Astrocyte (in vitro differentiated cells and primary cell): Measurements from ENCODE around the gene ESPNL. TPM values are rescaled to one million over a fixed set of nuclear protein-coding genes. Genes with fewer than 3 reads are reported as not detected.
A peak's percentile ranks its signal among the peaks of the same experiment; 100 is the strongest.

Experiments
- DNase-seq: peaks from one replicate; pipeline ENCODE4 v3.0.0-alpha.2; 2010; ENCODE audit warnings: low read depth
- FAIRE-seq: peaks from 2 replicates; lab custom pipeline; 2011; peaks lifted over from hg19 to GRCh38; lab: Jason Lieb, UNC
- H2AFZ ChIP-seq: 2 replicates; pipeline ENCODE4 v1.6.0; 2012; ENCODE audit warnings: low read depth, low read length, inconsistent platforms
- H3K27ac ChIP-seq: 2 replicates; pipeline ENCODE4 v1.5.1; 2011; ENCODE audit warnings: low read depth, low read length, inconsistent platforms
- H3K27me3 ChIP-seq: 2 replicates; pipeline ENCODE4 v1.6.0; 2011; ENCODE audit warnings: low read length, inconsistent platforms; ENCODE audit not compliant: insufficient read depth
- H3K36me3 ChIP-seq: 2 replicates; pipeline ENCODE4 v1.5.1; 2011; ENCODE audit warnings: low read length, inconsistent platforms; ENCODE audit not compliant: insufficient read depth
- H3K4me1 ChIP-seq: 2 replicates; pipeline ENCODE4 v1.5.1; 2011; ENCODE audit warnings: low read length, inconsistent platforms; ENCODE audit not compliant: insufficient read depth
- H3K4me2 ChIP-seq: 2 replicates; pipeline ENCODE4 v1.6.0; 2012; ENCODE audit warnings: low read length, inconsistent platforms
- H3K4me3 ChIP-seq: 2 replicates; pipeline ENCODE4 v1.5.1; 2011; ENCODE audit warnings: low read depth, mild to moderate bottlenecking, low read length, inconsistent platforms; ENCODE audit not compliant: insufficient read depth
- H3K79me2 ChIP-seq: 2 replicates; pipeline ENCODE4 v1.6.0; 2012; ENCODE audit warnings: mild to moderate bottlenecking, low read length, inconsistent platforms; ENCODE audit not compliant: insufficient read depth
- H3K9ac ChIP-seq: 2 replicates; pipeline ENCODE4 v1.6.0; 2012; ENCODE audit warnings: mild to moderate bottlenecking, low read length, inconsistent platforms
- H3K9me3 ChIP-seq: 2 replicates; pipeline ENCODE4 v1.5.1; 2012; ENCODE audit warnings: low read depth, mild to moderate bottlenecking, low read length, inconsistent platforms; ENCODE audit not compliant: insufficient read depth
- H4K20me1 ChIP-seq: 2 replicates; pipeline ENCODE4 v1.6.0; 2012; ENCODE audit warnings: low read length, inconsistent platforms; ENCODE audit not compliant: insufficient read depth
- H3K27ac Mint-ChIP-seq: one replicate; pipeline ENCODE4 v1.8.0; 2021; ENCODE audit warnings: mild to moderate bottlenecking, mixed read lengths; ENCODE audit not compliant: unreplicated experiment
- H3K27me3 Mint-ChIP-seq: one replicate; pipeline ENCODE4 v1.8.0; 2021; ENCODE audit warnings: low read depth, mixed read lengths; ENCODE audit not compliant: unreplicated experiment
- H3K36me3 Mint-ChIP-seq: one replicate; pipeline ENCODE4 v1.8.0; 2021; ENCODE audit warnings: low read depth, mixed read lengths; ENCODE audit not compliant: unreplicated experiment
- H3K4me1 Mint-ChIP-seq: one replicate; pipeline ENCODE4 v1.8.0; 2021; ENCODE audit warnings: low read depth, mixed read lengths; ENCODE audit not compliant: unreplicated experiment
- H3K4me3 Mint-ChIP-seq: one replicate; pipeline ENCODE4 v1.8.0; 2021; ENCODE audit warnings: mild to moderate bottlenecking, moderate library complexity, mixed read lengths; ENCODE audit not compliant: unreplicated experiment
- H3K9me3 Mint-ChIP-seq: one replicate; pipeline ENCODE4 v1.8.0; 2021; ENCODE audit warnings: mild to moderate bottlenecking, mixed read lengths; ENCODE audit not compliant: unreplicated experiment
- CTCF ChIP-seq: IDR thresholded peaks from 2 replicates; pipeline ENCODE4 v1.5.1; 2011; ENCODE audit warnings: low read depth, mild to moderate bottlenecking, inconsistent platforms, low read length, moderate library complexity; ENCODE audit not compliant: insufficient read depth
- EZH2 ChIP-seq: IDR thresholded peaks from 2 replicates; pipeline ENCODE4 v1.6.1; 2012; ENCODE audit warnings: mild to moderate bottlenecking, low read length, inconsistent platforms; ENCODE audit not compliant: insufficient read depth
- total RNA-seq: library from RNA; stranded (reverse); gene quantifications from 2 replicates; pipeline ENCODE4 v1.2.1, GENCODE V29; 2021

ESPNL gene
- total RNA-seq, 1 donor from 2014 or later: not detected

GRCh38 chr2:238152771-238153688 is 52.9 kb downstream of the ESPNL start:
- Histone ChIP-seq H3K27ac (no peak overlapping the region), H3K4me2 (no peak overlapping the region), H3K4me3 (no peak overlapping the region), H3K27me3 (no peaks in the 10 kb centered on the region), H3K79me2 (no peaks in the 10 kb centered on the region), H3K9me3 (no peaks in the 10 kb centered on the region), H3K9ac (no peak overlapping the region), H3K4me1 (peaks cover 4% of the 10 kb centered on the region), H2AFZ (no peak overlapping the region), H4K20me1 (no peaks in the 10 kb centered on the region), H3K36me3 (no peaks in the 10 kb centered on the region)
- H3K27me3 Mint-ChIP-seq: peaks cover 1% of the 10 kb centered on the region
- H3K4me3 Mint-ChIP-seq: no peak overlapping the region
- peaks cover 1% of the 10 kb centered on the region for H3K4me1 Mint-ChIP-seq
- H3K36me3 Mint-ChIP-seq: peaks cover 2% of the 10 kb centered on the region
- DNase-seq (no peak), FAIRE-seq (no peak)
- no peak for TF ChIP-seq EZH2
- TF ChIP-seq CTCF: no peak
- peaks cover 3% of the 10 kb centered on the region for H3K9me3 Mint-ChIP-seq
- H3K27ac Mint-ChIP-seq: no peak overlapping the region

GRCh38 chr2:238154570-238154969 is 54.4 kb downstream of the ESPNL start:
- H3K27ac Mint-ChIP-seq: no peak overlapping the region
- no peaks in the 10 kb centered on the region for H4K20me1 ChIP-seq
- FAIRE-seq (no peak), DNase-seq (no peak)
- H3K9me3 ChIP-seq: no peaks in the 10 kb centered on the region
- H3K27ac ChIP-seq: no peak overlapping the region
- H3K36me3 Mint-ChIP-seq: peaks cover 2% of the 10 kb centered on the region
- H2AFZ ChIP-seq: no peak overlapping the region
- no peak for TF ChIP-seq EZH2
- no peaks in the 10 kb centered on the region for H3K79me2 ChIP-seq
- peaks cover 3% of the 10 kb centered on the region for H3K9me3 Mint-ChIP-seq
- H3K27me3 Mint-ChIP-seq: peaks cover 6% of the 10 kb centered on the region
- H3K4me1 ChIP-seq: peaks cover 9% of the 10 kb centered on the region
- H3K4me2 ChIP-seq: no peak overlapping the region
- no peaks in the 10 kb centered on the region for H3K36me3 ChIP-seq
- H3K4me1 Mint-ChIP-seq: peaks cover 1% of the 10 kb centered on the region
- H3K9ac ChIP-seq: no peak overlapping the region
- no peak overlapping the region for H3K4me3 ChIP-seq
- no peak overlapping the region for H3K4me3 Mint-ChIP-seq
- H3K27me3 ChIP-seq: no peaks in the 10 kb centered on the region

- H3K4me3 ChIP-seq: no peak overlapping the region
- H3K9ac ChIP-seq: peak overlapping the region; percentile 26
- H2AFZ ChIP-seq: peak overlapping the region; percentile 6
- no peak overlapping the region for H3K4me2 ChIP-seq
- peaks cover 10% of the 10 kb centered on the region for H3K4me1 ChIP-seq
- Mint-ChIP-seq H3K9me3 (peaks cover 3% of the 10 kb centered on the region), H3K4me1 (peaks cover 1% of the 10 kb centered on the region), H3K27me3 (peaks cover 7% of the 10 kb centered on the region), H3K36me3 (peaks cover 2% of the 10 kb centered on the region), H3K4me3 (no peak overlapping the region), H3K27ac (no peak overlapping the region)
- H4K20me1 ChIP-seq: no peaks in the 10 kb centered on the region
- no peaks in the 10 kb centered on the region for H3K9me3 ChIP-seq
- DNase-seq: peak; percentile 65
- FAIRE-seq: no peak
- no peaks in the 10 kb centered on the region for H3K36me3 ChIP-seq
- H3K79me2 ChIP-seq: no peaks in the 10 kb centered on the region
- H3K27ac ChIP-seq: peak overlapping the region; percentile 10
- H3K27me3 ChIP-seq: no peaks in the 10 kb centered on the region
- TF ChIP-seq EZH2 (no peak), CTCF (no peak)
These were observed 55.1 kb downstream of the ESPNL start for GRCh38 chr2:238155051-238155760.
